Testis (tissue), 3 donors: ENCODE data around the gene BTRC. TPM values are rescaled to one million over a fixed set of nuclear protein-coding genes. Genes with fewer than 3 reads are reported as not detected.

Experiments used
- DNase-seq: peaks from one replicate; pipeline ENCODE4 v3.0.0-alpha.2; 2019
- H3K27ac ChIP-seq, 2 donors: fragments of 200-600 bp; sonication (generic); one replicate each; pipeline ENCODE4 v1.5.1; 2019
- H3K27me3 ChIP-seq: fragments of 200-600 bp; sonication (generic); one replicate; pipeline ENCODE4 v1.5.1; 2019
- H3K36me3 ChIP-seq: fragments of 200-600 bp; sonication (generic); one replicate; pipeline ENCODE4 v1.5.1; 2017; ENCODE audit warnings: low read depth; ENCODE audit errors: missing control alignments
- H3K4me1 ChIP-seq: fragments of 200-600 bp; sonication (generic); one replicate; pipeline ENCODE4 v1.5.1; 2019
- H3K4me3 ChIP-seq, 2 donors: fragments of 200-600 bp; sonication (generic); one replicate each; pipeline ENCODE4 v1.5.1; 2017 to 2019
- H3K9me3 ChIP-seq: fragments of 200-600 bp; sonication (generic); one replicate; pipeline ENCODE4 v1.5.1; 2017
- POLR2A ChIP-seq: fragments of 450-650 bp; IDR thresholded peaks from one replicate; pipeline ENCODE4 v1.6.1; 2017; ENCODE audit warnings: antibody characterized with exemption, mild to moderate bottlenecking, moderate library complexity
- WGBS, 2 donors: methylation state at CpG; one replicate each; pipeline ENCODE4 v1.1.5; 2018; 5-methylcytosine and 5-hydroxymethylcytosine counted together
- intact Hi-C: fragments of 100-400 bp; cut with DNase I; formaldehyde crosslinking; loops from one replicate; pipeline ENCODE4 v1.15.1; 2023; ENCODE audit warnings: low total_unique reads
- polyA plus RNA-seq: library from polyadenylated mRNA; stranded (reverse); fragments of 350-450 nt; fragmentation: Illumina TruSeq; extraction: RNeasy Lipid Tissue Mini Kit (QIAGEN cat#74804); gene quantifications from one replicate; pipeline ENCODE4 v1.2.3, GENCODE V29; 2014; ENCODE audit warnings: low read depth, low replicate concordance; ENCODE audit not compliant: insufficient read depth
- total RNA-seq, 2 donors: library from RNA; depleted of rRNA; stranded (reverse); fragments of >200 nt; gene quantifications; one replicate each; pipeline ENCODE4 v1.2.3, GENCODE V29; 2016
- TF ChIP-seq, protein P1 (sequence below), 3 experiments: fragments of 450-650 bp in 2 of 3; fragments of 200-600 bp in 1 of 3; sonication (generic) in 1 of 3; IDR thresholded peaks; one replicate each; pipeline ENCODE4 v1.5.1; 2016 to 2019; ENCODE audit warnings: antibody characterized with exemption in 3 of 3, mild to moderate bottlenecking in 2 of 3, moderate library complexity in 1 of 3

BTRC gene
- total and polyA plus RNA-seq, 3 donors from 2014 or later: 40.0 to 43.8 (median 41.0) TPM

GRCh38 chr10:101489355-101489754 is 135.4 kb downstream of the BTRC start:
- intact Hi-C loops: no loop called here
- no peaks in the 10 kb centered on the region for H3K9me3 ChIP-seq
- no peaks in the 10 kb centered on the region for H3K36me3 ChIP-seq
- no peak overlapping the region for H3K4me3 ChIP-seq
- no peak for DNase-seq
- no peak overlapping the region for H3K27ac ChIP-seq
- no peaks in the 10 kb centered on the region for H3K27me3 ChIP-seq
- TF ChIP-seq, protein P1, sequence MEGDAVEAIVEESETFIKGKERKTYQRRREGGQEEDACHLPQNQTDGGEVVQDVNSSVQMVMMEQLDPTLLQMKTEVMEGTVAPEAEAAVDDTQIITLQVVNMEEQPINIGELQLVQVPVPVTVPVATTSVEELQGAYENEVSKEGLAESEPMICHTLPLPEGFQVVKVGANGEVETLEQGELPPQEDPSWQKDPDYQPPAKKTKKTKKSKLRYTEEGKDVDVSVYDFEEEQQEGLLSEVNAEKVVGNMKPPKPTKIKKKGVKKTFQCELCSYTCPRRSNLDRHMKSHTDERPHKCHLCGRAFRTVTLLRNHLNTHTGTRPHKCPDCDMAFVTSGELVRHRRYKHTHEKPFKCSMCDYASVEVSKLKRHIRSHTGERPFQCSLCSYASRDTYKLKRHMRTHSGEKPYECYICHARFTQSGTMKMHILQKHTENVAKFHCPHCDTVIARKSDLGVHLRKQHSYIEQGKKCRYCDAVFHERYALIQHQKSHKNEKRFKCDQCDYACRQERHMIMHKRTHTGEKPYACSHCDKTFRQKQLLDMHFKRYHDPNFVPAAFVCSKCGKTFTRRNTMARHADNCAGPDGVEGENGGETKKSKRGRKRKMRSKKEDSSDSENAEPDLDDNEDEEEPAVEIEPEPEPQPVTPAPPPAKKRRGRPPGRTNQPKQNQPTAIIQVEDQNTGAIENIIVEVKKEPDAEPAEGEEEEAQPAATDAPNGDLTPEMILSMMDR (IDR thresholded peaks at IDR 0.05): no peak
- no peak for TF ChIP-seq POLR2A
- 69 to 71% methylated on average over 3 of the region's 3 CpGs for WGBS, 2 donors
- H3K4me1 ChIP-seq: no peaks in the 10 kb centered on the region

DNA sequence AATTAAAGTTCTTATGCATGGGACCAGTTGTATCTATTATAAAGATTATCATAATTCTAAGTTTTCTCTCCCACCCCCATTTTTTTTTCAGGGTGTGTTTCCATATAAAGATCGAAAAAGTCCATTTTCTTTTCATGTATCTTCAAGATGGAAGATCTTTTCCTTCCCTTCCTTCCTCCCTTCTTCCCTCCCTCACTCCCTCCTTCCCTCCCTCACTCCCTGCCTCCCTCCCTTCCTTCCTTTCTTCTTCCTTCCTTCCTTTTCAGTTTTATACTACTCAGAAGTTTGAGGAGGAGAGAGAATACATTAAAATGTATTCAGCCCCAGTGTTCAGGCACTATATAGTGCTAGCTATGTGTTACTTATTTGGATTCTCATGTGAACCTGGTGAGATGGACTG is 136.1 kb downstream of the BTRC start:
- no peak for DNase-seq
- intact Hi-C loops: no loop called here
- H3K27me3 ChIP-seq: no peaks in the 10 kb centered on the region
- H3K36me3 ChIP-seq: no peaks in the 10 kb centered on the region
- WGBS, 2 donors: 86 to 100% methylated on average over 1 of the region's 1 CpG
- no peak overlapping the region for H3K4me3 ChIP-seq
- TF ChIP-seq POLR2A: no peak
- TF ChIP-seq, protein P1 (IDR thresholded peaks at IDR 0.05): no peak
- H3K4me1 ChIP-seq: no peaks in the 10 kb centered on the region
- H3K27ac ChIP-seq: no peak overlapping the region
- H3K9me3 ChIP-seq: no peaks in the 10 kb centered on the region

- no peak overlapping the region for H3K4me3 ChIP-seq
- H3K27me3 ChIP-seq: no peaks in the 10 kb centered on the region
- no peak overlapping the region for H3K27ac ChIP-seq
- 95 to 96% methylated on average over 3 of the region's 3 CpGs for WGBS, 2 donors
- no peak for TF ChIP-seq POLR2A
- TF ChIP-seq, protein P1 (IDR thresholded peaks at IDR 0.05): no peak
- intact Hi-C loops: no loop called here
- no peak for DNase-seq
- no peaks in the 10 kb centered on the region for H3K36me3 ChIP-seq
- H3K4me1 ChIP-seq: no peaks in the 10 kb centered on the region
- no peaks in the 10 kb centered on the region for H3K9me3 ChIP-seq
These were observed 138.2 kb downstream of the BTRC start for GRCh38 chr10:101492205-101492604.

DNA sequence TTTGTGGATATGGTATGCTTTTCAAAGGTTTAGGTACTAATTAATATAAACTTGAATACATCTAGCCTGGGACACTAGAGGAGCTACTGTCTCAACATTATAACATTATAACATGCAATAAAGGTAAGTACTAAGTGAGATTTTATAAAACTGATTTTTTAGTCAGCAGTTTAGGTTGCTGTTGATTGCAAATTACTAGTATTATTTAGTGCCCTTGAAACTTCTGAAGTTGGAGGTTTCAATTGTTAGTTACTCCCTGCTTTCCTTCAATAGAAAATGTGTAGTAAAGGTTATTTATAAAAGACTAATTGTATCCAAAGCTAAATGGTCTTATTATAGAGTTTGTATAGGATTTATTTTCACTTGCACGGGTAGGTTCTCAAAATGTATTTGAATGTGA is 138.8 kb downstream of the BTRC start:
- Histone ChIP-seq H3K36me3 (no peaks in the 10 kb centered on the region), H3K27ac (no peak overlapping the region), H3K4me3 (no peak overlapping the region), H3K27me3 (no peaks in the 10 kb centered on the region), H3K9me3 (no peaks in the 10 kb centered on the region), H3K4me1 (no peaks in the 10 kb centered on the region)
- no peak for DNase-seq
- intact Hi-C loops: no loop called here
- no peak for TF ChIP-seq POLR2A
- TF ChIP-seq, protein P1 (IDR thresholded peaks at IDR 0.05): no peak
- 71 to 82% methylated on average over 1 of the region's 1 CpG for WGBS, 2 donors

DNA sequence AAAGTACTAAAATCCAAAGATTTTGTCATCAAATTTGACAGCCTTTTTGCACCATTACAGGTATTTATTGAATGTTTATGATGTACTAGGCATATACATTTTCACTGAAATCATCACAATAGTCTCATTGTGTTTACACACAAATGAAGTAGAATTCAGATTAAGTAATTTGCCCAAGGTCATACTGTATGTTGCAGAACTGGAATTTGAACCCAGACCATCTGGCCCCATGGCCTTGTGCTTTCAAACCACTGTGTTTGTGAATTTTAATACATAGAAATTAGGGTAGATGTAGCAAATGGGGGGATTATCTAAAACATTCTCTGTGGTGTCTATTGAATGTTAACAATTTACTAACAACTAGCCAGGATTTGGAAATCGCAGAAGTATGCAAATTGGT is 139.3 kb downstream of the BTRC start:
- DNase-seq: no peak
- H3K4me3 ChIP-seq: no peak overlapping the region
- no peak overlapping the region for H3K27ac ChIP-seq
- intact Hi-C loops: no loop called here
- no peaks in the 10 kb centered on the region for H3K27me3 ChIP-seq
- 93 to 95% methylated on average over 1 of the region's 1 CpG for WGBS, 2 donors
- H3K4me1 ChIP-seq: no peaks in the 10 kb centered on the region
- H3K9me3 ChIP-seq: no peaks in the 10 kb centered on the region
- H3K36me3 ChIP-seq: no peaks in the 10 kb centered on the region
- TF ChIP-seq, protein P1 (IDR thresholded peaks at IDR 0.05): no peak
- no peak for TF ChIP-seq POLR2A
